ENCODE measurements around the gene NDST3. TPM values are rescaled to one million over a fixed set of nuclear protein-coding genes. Genes with fewer than 3 reads are reported as not detected.

The NDST3 gene
- total and polyA plus RNA-seq, 3 experiments from 2014 or later: not detected

- Histone ChIP-seq H3K27me3 (ENCODE audit: insufficient read depth, low read length, poor library complexity, severe bottlenecking) (no peaks in the 10 kb centered on the region), H3K4me1 (ENCODE audit: insufficient read depth, low read length) (no peaks in the 10 kb centered on the region), H3K9me3 (ENCODE audit: low read length) (no peaks in the 10 kb centered on the region), H3K4me3 (ENCODE audit: low read length) (no peak overlapping the region), H3K27ac (ENCODE audit: low read depth, low read length) (no peak overlapping the region), H3K36me3 (ENCODE audit: insufficient read depth, low read length) (no peaks in the 10 kb centered on the region)
- ChIA-PET CTCF (no interaction called here), POLR2A (no interaction called here)
- Mint-ChIP-seq H3K27me3 (no peaks in the 10 kb centered on the region), H3K27ac (no peak overlapping the region), H3K9me3 (no peaks in the 10 kb centered on the region), H3K36me3 (no peaks in the 10 kb centered on the region), H3K4me1 (no peaks in the 10 kb centered on the region), H3K4me3 (no peak overlapping the region)
- DNase-seq: no peak
Measured at GRCh38 chr4:118085700-118086099, 51.4 kb downstream of the NDST3 start.

- H3K27me3 Mint-ChIP-seq: no peaks in the 10 kb centered on the region
- H3K4me1 Mint-ChIP-seq: no peaks in the 10 kb centered on the region
- no peaks in the 10 kb centered on the region for H3K9me3 Mint-ChIP-seq
- no peaks in the 10 kb centered on the region for H3K9me3 ChIP-seq (ENCODE audit: low read length)
- POLR2A ChIA-PET: no interaction called here
- H3K27ac ChIP-seq (ENCODE audit: low read depth, low read length): no peak overlapping the region
- H3K4me3 Mint-ChIP-seq: no peak overlapping the region
- no peaks in the 10 kb centered on the region for H3K27me3 ChIP-seq (ENCODE audit: insufficient read depth, low read length, poor library complexity, severe bottlenecking)
- H3K27ac Mint-ChIP-seq: no peak overlapping the region
- H3K4me1 ChIP-seq (ENCODE audit: insufficient read depth, low read length): no peaks in the 10 kb centered on the region
- CTCF ChIA-PET: no interaction called here
- H3K36me3 ChIP-seq (ENCODE audit: insufficient read depth, low read length): no peaks in the 10 kb centered on the region
- H3K36me3 Mint-ChIP-seq: no peaks in the 10 kb centered on the region
- no peak overlapping the region for H3K4me3 ChIP-seq (ENCODE audit: low read length)
- DNase-seq: no peak
Measured at GRCh38 chr4:118086344-118086743, 52.1 kb downstream of the NDST3 start.

- Mint-ChIP-seq H3K4me3 (no peak overlapping the region), H3K9me3 (no peaks in the 10 kb centered on the region), H3K27ac (no peak overlapping the region), H3K27me3 (no peaks in the 10 kb centered on the region), H3K4me1 (no peaks in the 10 kb centered on the region), H3K36me3 (no peaks in the 10 kb centered on the region)
- POLR2A ChIA-PET: no interaction called here
- Histone ChIP-seq H3K27ac (ENCODE audit: low read depth, low read length) (no peak overlapping the region), H3K27me3 (ENCODE audit: insufficient read depth, low read length, poor library complexity, severe bottlenecking) (no peaks in the 10 kb centered on the region), H3K9me3 (ENCODE audit: low read length) (no peaks in the 10 kb centered on the region), H3K4me1 (ENCODE audit: insufficient read depth, low read length) (no peaks in the 10 kb centered on the region), H3K36me3 (ENCODE audit: insufficient read depth, low read length) (no peaks in the 10 kb centered on the region), H3K4me3 (ENCODE audit: low read length) (no peak overlapping the region)
- no peak for DNase-seq
- CTCF ChIA-PET: no interaction called here
Measured at GRCh38 chr4:118087366-118087765, 53.1 kb downstream of the NDST3 start.

GRCh38 chr4:118099106-118099505 is 64.8 kb downstream of the NDST3 start:
- Histone ChIP-seq H3K27ac (ENCODE audit: low read depth, low read length) (no peak overlapping the region), H3K36me3 (ENCODE audit: insufficient read depth, low read length) (no peaks in the 10 kb centered on the region), H3K4me1 (ENCODE audit: insufficient read depth, low read length) (no peaks in the 10 kb centered on the region), H3K9me3 (ENCODE audit: low read length) (no peaks in the 10 kb centered on the region), H3K27me3 (ENCODE audit: insufficient read depth, low read length, poor library complexity, severe bottlenecking) (no peaks in the 10 kb centered on the region), H3K4me3 (ENCODE audit: low read length) (no peak overlapping the region)
- CTCF ChIA-PET: no interaction called here
- Mint-ChIP-seq H3K27ac (no peak overlapping the region), H3K9me3 (no peaks in the 10 kb centered on the region), H3K27me3 (no peaks in the 10 kb centered on the region), H3K4me3 (no peak overlapping the region), H3K36me3 (no peaks in the 10 kb centered on the region), H3K4me1 (no peaks in the 10 kb centered on the region)
- DNase-seq: no peak
- POLR2A ChIA-PET: no interaction called here

GRCh38 chr4:118102195-118102594 is 67.9 kb downstream of the NDST3 start:
- Mint-ChIP-seq H3K4me3 (no peak overlapping the region), H3K27me3 (peaks cover 0 to 4% of the 10 kb centered on the region in 2 donors), H3K36me3 (no peaks in the 10 kb centered on the region), H3K27ac (no peak overlapping the region), H3K4me1 (no peaks in the 10 kb centered on the region), H3K9me3 (no peaks in the 10 kb centered on the region)
- CTCF ChIA-PET: no interaction called here
- no peak overlapping the region for H3K4me3 ChIP-seq (ENCODE audit: low read length)
- POLR2A ChIA-PET: no interaction called here
- no peak for DNase-seq
- H3K4me1 ChIP-seq (ENCODE audit: insufficient read depth, low read length): no peaks in the 10 kb centered on the region
- no peak overlapping the region for H3K27ac ChIP-seq (ENCODE audit: low read depth, low read length)
- no peaks in the 10 kb centered on the region for H3K27me3 ChIP-seq (ENCODE audit: insufficient read depth, low read length, poor library complexity, severe bottlenecking)
- H3K36me3 ChIP-seq (ENCODE audit: insufficient read depth, low read length): no peaks in the 10 kb centered on the region
- H3K9me3 ChIP-seq (ENCODE audit: low read length): no peaks in the 10 kb centered on the region

GRCh38 chr4:118112117-118113046 is 78.1 kb downstream of the NDST3 start:
- ChIA-PET POLR2A (no interaction called here), CTCF (no interaction called here)
- H3K4me3 Mint-ChIP-seq: peak overlapping the region in 2 of 7 donors; percentile 6 to 17
- H3K9me3 ChIP-seq (ENCODE audit: low read length): no peaks in the 10 kb centered on the region
- peaks cover 0 to 16% (median 10%) of the 10 kb centered on the region in 3 donors for H3K4me1 Mint-ChIP-seq
- H3K9me3 Mint-ChIP-seq: peaks cover 0 to 12% (median 2%) of the 10 kb centered on the region in 5 donors
- no peaks in the 10 kb centered on the region for H3K27me3 Mint-ChIP-seq
- no peak overlapping the region for H3K27ac ChIP-seq (ENCODE audit: low read depth, low read length)
- DNase-seq: no peak
- H3K27ac Mint-ChIP-seq: no peak overlapping the region
- H3K4me1 ChIP-seq (ENCODE audit: insufficient read depth, low read length): no peaks in the 10 kb centered on the region
- H3K27me3 ChIP-seq (ENCODE audit: insufficient read depth, low read length, poor library complexity, severe bottlenecking): no peaks in the 10 kb centered on the region
- H3K36me3 Mint-ChIP-seq: no peaks in the 10 kb centered on the region
- H3K36me3 ChIP-seq (ENCODE audit: insufficient read depth, low read length): no peaks in the 10 kb centered on the region
- no peak overlapping the region for H3K4me3 ChIP-seq (ENCODE audit: low read length)

GRCh38 chr4:118113220-118113619 is 78.9 kb downstream of the NDST3 start:
- H3K27me3 ChIP-seq (ENCODE audit: insufficient read depth, low read length, poor library complexity, severe bottlenecking): no peaks in the 10 kb centered on the region
- H3K4me1 ChIP-seq (ENCODE audit: insufficient read depth, low read length): no peaks in the 10 kb centered on the region
- Mint-ChIP-seq H3K27ac (no peak overlapping the region), H3K4me1 (peaks cover 0 to 16% (median 10%) of the 10 kb centered on the region in 3 donors), H3K27me3 (peaks cover 0 to 2% of the 10 kb centered on the region in 2 donors), H3K36me3 (no peaks in the 10 kb centered on the region), H3K4me3 (peak overlapping the region in 2 of 7 donors; percentile 15 to 17), H3K9me3 (peaks cover 0 to 12% (median 2%) of the 10 kb centered on the region in 5 donors)
- no peaks in the 10 kb centered on the region for H3K9me3 ChIP-seq (ENCODE audit: low read length)
- H3K4me3 ChIP-seq (ENCODE audit: low read length): no peak overlapping the region
- ChIA-PET CTCF (no interaction called here), POLR2A (no interaction called here)
- DNase-seq: no peak
- no peaks in the 10 kb centered on the region for H3K36me3 ChIP-seq (ENCODE audit: insufficient read depth, low read length)
- H3K27ac ChIP-seq (ENCODE audit: low read depth, low read length): no peak overlapping the region

- H3K4me1 ChIP-seq (ENCODE audit: insufficient read depth, low read length): no peaks in the 10 kb centered on the region
Measured at GRCh38 chr4:118114720-118115119, 80.4 kb downstream of the NDST3 start.

More at GRCh38 chr4:118114720-118115119, 80.4 kb downstream of the NDST3 start:
- Mint-ChIP-seq H3K36me3 (no peaks in the 10 kb centered on the region), H3K9me3 (peaks cover 0 to 12% (median 2%) of the 10 kb centered on the region in 5 donors), H3K4me1 (peaks cover 0 to 16% (median 10%) of the 10 kb centered on the region in 3 donors), H3K4me3 (no peak overlapping the region), H3K27me3 (peaks cover 0 to 2% of the 10 kb centered on the region in 2 donors), H3K27ac (no peak overlapping the region)
- no peak overlapping the region for H3K27ac ChIP-seq (ENCODE audit: low read depth, low read length)
- ChIA-PET CTCF (no interaction called here), POLR2A (no interaction called here)
- H3K9me3 ChIP-seq (ENCODE audit: low read length): no peaks in the 10 kb centered on the region
- H3K27me3 ChIP-seq (ENCODE audit: insufficient read depth, low read length, poor library complexity, severe bottlenecking): no peaks in the 10 kb centered on the region
- no peaks in the 10 kb centered on the region for H3K36me3 ChIP-seq (ENCODE audit: insufficient read depth, low read length)
- DNase-seq: no peak
- no peak overlapping the region for H3K4me3 ChIP-seq (ENCODE audit: low read length)

All from CD8-positive, alpha-beta memory T cell (primary cell).